NCI-H1417 (cell line): ENCODE data around the gene IGF1.

Source experiments
- DNase-seq, 3 experiments: peaks; one replicate each; lab custom pipeline; 2025; lab: John Stamatoyannopoulos, UW

IGF1 gene

DNA sequence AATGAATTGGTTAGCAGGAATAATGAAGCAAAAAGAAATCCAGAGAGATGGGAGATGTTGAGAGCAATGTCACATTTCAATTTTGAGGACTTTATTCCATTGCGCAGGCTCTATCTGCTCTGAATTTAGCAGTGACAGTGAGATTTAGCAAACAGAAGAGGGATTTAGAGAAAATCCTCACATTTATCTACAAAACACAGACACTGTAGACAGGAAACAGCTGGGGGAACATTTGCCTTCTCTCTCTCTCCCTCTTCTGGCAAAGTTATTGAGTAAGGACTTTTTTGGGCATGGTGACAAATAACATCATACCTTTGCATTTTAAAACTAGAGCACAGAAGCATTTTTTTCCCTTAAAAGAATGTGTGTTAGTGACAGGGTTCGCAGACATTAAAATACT, at the start of gene IGF1:
Gene IGF1 (minus strand): TSS at position 158 of the 400 bp plus-strand sequence. CDS start 182 bp downstream, outside the sequence.
- DNase-seq: no peak

DNA sequence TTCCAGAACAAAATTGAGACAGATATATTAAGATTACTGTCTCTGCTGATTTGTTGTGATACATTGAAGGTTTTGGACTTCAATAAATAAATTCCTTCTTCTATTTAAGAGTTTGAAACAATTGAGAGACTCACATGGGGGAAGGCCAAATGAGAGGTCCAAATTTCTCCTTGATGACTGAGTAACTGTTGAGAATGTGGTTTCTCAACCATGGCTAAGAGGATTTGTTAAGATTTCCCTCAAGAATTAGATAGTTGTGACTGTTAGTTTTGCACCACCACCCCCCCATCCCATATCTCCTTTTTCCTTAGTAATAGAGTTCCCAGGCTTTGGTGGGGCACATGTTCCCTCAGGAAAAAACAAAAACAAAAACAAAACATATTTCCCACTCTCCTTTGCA, 47.7 kb upstream of the IGF1 start:
- DNase-seq: no peak

DNA sequence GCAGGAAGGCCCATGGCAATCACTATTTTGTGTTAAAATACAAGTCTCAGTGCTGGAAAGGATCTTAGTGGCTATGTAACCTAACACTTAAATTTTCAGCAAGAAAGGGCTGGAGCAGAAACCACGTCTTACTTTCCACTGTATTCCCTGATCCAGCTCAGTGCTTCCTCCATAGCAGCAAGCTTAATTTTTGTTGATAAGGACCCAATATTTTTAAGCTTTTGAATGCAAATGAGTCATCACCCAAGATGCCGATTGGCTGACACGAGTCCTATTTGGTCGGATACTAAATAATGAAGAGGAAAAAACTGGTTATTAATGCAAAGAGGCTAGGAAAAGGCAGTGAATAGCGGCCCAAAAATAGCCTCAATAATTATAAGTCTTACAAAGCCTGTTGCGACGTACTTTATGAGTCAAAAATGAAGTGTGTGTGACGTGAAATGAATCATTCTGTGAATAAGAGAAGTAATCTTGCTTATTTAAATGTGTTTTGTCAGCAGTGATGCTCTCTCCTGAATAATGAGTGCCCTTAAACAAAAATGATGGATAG, 46.9 kb upstream of the IGF1 start:
- no peak for DNase-seq

- no peak for DNase-seq
These were observed 46.3 kb upstream of the IGF1 start for GRCh38 chr12:102526656-102527055.

DNA sequence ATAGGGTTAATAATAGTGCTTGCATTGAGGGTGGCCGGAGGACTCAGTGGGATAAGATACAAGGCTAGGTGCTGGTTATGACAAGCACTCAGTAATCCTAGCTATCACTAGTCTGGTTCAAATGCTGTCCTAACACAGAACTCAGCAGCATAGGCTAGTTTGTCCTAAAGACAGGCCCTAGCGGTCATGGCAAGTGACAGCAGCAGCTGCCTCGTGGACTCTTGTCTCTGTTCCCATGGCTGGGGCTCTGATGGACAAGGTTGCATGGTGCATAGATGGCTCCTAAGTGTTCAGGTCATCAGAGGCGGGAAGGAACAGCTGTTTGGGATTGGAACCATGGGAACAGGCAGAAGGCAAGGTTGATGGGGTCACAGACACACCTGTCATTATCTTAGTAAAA, 42.4 kb upstream of the IGF1 start:
- DNase-seq: peak in 1 of 3 experiments; percentile 12

DNA sequence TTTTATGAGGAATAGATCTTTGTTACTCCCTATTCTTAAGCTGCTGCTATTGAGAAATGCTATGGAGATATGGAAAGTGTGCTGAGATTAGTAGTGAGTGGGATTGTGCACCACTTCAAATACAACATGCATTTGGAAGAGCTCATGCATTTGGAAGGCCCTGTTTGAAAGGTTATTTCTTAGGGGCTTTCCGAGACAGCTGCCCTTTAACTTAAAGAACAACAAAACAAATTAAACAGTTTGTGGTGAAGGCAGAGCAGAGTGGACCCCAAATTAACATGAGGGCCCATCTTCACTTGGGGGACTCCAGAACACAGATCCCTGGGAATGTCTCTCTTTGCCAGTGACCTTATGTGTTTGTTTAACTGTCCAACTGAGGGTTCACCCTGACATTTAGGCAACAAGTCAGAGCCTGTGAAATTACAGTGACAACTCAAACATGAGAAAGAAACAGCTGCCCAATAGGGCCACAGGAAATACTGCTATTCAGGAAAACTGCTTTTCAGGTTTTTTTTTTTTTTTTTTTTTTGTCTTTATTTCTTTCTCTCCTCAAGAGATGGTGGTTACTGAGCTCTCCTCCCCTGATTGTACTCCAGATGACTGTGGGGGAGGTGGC, 41.4 kb upstream of the IGF1 start:
- DNase-seq: no peak

- no peak for DNase-seq
These were observed 38.5 kb upstream of the IGF1 start for GRCh38 chr12:102518871-102519270.

GRCh38 chr12:102514696-102515095, 34.3 kb upstream of the IGF1 start:
- DNase-seq: peak in 1 of 3 experiments; percentile 22

DNA sequence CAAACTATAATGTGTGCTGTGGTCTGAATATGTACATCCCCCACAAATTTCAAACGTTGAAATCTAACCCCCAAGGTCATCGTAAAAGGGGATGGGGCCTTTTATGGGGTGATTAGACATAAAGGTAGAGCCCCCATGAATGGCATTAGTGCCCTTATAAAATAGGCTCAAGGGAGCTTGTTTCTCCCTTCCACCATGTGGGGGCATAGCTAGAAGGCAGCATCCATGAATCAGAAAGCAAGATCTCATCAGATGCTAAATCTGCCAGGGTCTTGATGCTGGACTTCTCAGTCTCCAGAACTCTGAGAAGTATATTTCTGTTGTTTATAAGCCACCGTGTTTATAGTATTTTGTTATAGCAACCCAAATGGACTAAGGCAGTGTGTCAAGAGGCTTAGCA, 33.4 kb upstream of the IGF1 start:
- DNase-seq: no peak

GRCh38 chr12:102513272-102513671, 32.9 kb upstream of the IGF1 start:
- no peak for DNase-seq

- DNase-seq: no peak
These were observed 32.2 kb upstream of the IGF1 start for GRCh38 chr12:102512523-102512922.

- no peak for DNase-seq
These were observed 31.2 kb upstream of the IGF1 start for GRCh38 chr12:102511575-102511974.

DNA sequence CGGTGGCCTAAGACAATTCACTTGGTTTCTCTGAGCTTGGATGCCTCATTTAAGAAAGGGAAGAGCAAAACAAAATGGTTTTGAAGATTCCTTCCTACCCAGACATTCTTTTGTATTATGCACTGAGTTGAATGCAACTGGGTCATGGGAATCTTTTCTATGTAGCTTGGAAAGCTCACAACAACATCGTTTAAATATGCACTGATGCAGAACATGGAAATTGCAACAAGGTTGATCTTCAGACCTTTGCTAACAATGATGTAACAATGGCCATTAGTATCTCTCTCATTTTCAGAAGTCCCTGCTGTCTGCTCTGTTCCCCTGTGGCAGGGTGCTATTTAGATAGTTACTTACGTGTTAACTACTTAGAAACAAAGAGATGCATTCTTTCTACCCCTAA, 30.1 kb upstream of the IGF1 start:
- no peak for DNase-seq

GRCh38 chr12:102510031-102510430, 29.7 kb upstream of the IGF1 start:
- no peak for DNase-seq

DNA sequence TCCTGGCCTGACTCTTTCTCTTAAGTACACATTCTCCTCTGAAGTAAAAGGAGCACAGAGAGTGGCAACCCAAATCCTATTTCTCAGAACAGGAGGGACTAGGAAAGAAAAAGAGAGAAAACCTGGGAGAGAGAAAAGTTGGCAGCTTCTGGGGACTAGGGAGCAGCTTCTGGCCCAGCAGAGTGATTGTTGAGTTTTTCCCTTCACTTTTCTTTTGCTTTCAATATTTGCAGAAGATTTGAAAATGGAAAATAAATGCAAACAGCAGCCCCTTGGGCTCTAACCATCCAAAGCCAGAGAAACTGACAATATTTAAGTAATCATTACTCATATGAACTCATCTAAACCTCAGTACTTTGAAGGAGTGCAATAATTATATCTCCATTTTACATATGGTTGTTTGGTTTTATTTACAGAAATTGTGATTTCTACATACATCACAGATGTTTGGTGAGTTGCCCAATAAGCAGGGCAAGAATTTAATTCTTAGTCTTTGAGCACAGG, 28.8 kb upstream of the IGF1 start:
- DNase-seq: no peak

- no peak for DNase-seq
These were observed 27.7 kb upstream of the IGF1 start for GRCh38 chr12:102508052-102508451.

- no peak for DNase-seq
These were observed 26.9 kb upstream of the IGF1 start for GRCh38 chr12:102507301-102507700.

DNA sequence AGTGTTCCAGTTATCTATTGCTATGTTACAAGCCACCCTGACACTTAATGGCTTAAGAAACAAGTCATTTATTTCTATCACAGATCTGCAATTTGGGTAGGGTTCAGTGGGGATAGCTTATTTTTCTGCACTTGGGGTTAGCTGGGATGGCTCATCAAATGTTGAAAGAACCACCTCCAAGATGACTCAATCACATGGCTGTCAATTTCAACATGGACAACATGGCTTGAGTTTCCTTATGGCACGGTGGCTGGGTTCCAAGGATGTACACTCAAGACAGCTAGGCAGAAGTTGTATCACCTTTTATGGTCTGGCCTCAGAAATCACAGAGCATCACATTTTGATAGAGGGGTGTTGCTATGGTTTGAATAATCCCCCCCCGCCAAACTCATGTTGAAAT, 24.5 kb upstream of the IGF1 start:
- no peak for DNase-seq

- DNase-seq: no peak
These were observed 23.9 kb upstream of the IGF1 start for GRCh38 chr12:102504280-102504679.

DNA sequence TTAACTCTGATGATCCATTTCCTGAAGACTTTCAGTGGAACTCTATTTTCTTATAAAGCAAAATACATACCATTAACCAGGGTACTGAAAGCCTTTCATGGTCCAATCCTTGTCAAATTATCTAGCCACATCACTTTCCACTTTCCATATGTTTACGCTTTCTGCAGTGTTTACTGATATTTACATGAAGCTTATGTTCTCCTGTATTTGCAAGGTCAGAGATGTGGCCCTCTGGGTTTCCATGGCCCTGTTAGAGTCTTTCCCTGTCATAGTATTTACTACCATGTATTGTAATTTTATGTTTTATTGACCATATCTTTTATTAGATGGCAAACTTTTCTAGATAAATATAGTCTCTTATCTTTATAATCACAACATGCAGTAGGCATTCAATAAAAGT, 23.5 kb upstream of the IGF1 start:
- DNase-seq: no peak

- DNase-seq: no peak
These were observed 22.8 kb upstream of the IGF1 start for GRCh38 chr12:102503056-102503681.

DNA sequence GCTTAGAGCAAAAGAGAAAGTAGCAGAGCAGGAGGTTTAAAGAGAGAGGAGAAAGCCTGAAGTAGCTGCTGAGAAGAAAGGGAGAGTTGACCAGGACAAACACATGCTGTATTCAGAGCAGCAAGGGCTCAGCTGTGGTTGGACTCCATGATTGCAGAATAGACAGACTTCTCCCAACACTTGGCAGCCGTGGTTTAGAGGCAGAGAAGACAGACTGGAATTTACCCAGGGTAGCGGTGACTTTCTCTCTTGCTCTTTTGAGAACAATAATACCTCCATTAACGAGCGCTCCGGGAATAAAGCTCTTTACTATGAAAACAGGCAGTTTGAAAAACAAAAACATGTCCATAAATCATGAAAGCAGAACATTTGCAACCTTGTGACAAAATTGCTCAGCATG, 21.4 kb upstream of the IGF1 start:
- peak in 1 of 3 experiments; percentile 19 for DNase-seq

GRCh38 chr12:102498471-102498870, 18.1 kb upstream of the IGF1 start:
- no peak for DNase-seq

DNA sequence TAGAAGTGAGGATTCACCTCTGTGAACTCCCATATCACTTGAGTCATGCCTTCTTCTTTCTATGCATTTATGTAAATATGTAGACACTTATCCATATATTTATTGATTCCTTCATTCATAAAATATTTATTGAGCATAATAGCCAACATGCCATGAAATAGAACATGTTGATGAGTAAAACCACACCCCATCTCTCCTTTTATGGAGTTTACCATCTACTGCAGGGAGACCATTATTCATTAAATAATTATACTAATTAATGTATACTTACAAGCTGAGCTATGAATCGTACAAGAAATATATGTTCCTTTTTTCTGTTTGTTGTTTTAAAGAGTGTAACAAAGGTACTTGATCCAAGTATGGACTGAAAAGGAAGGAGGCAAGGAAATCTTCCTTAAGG, 17.4 kb upstream of the IGF1 start:
- DNase-seq: no peak
